GM10248 (cell line): ENCODE measurements around the gene MEFV.
"Not testable (repeated sequence)": the region's sequence is repeated elsewhere in the genome, so short reads cannot be mapped to it uniquely, and the experiment has no call there.

Experiments
- CTCF ChIA-PET: fragments of 300-600 bp; sonication (Branson Sonifier 250); formaldehyde crosslinking; extraction: SDS; loops from one replicate; lab custom pipeline; 2021; ENCODE audit warnings: antibody characterized with exemption; lab: Yijun Ruan, JAX
- POLR2A ChIA-PET: fragments of 350-650 bp; sonication (Branson Sonifier 250); formaldehyde crosslinking; extraction: SDS; loops from one replicate; lab custom pipeline; 2020; ENCODE audit warnings: antibody characterized with exemption; lab: Yijun Ruan, JAX
- DNase-seq: peaks from one replicate; pipeline ENCODE4 v3.0.0; 2012; ENCODE audit errors: extremely low spot score
- CTCF ChIP-seq: IDR thresholded peaks from 2 replicates; pipeline ENCODE4 v1.5.1; 2012; ENCODE audit warnings: mild to moderate bottlenecking, low read depth; ENCODE audit errors: extremely low read depth, missing control alignments, control extremely low read depth

The MEFV gene

GRCh38 chr16:3212567-3212966 is 43.9 kb downstream of the MEFV start:
- DNase-seq, result no peak
- no peak for TF ChIP-seq CTCF
- POLR2A ChIA-PET, result no interaction called here
- CTCF ChIA-PET, result no interaction called here

GRCh38 chr16:3212006-3212405 is 44.4 kb downstream of the MEFV start:
- no peak for DNase-seq
- CTCF ChIA-PET, result interaction anchor here (0.7 kb wide), 1 partner anchor 21 kb away, joined by 3 read pairs; no protein-coding TSS in a partner anchor
- no peak for TF ChIP-seq CTCF
- POLR2A ChIA-PET, result no interaction called here

- POLR2A ChIA-PET, result no interaction called here
- CTCF ChIA-PET, result interaction anchor here (0.6 to 0.9 kb wide), 2 partner anchors 11 to 976 kb away, joined by 3 to 4 read pairs; no protein-coding TSS in a partner anchor
- no peak for TF ChIP-seq CTCF
- DNase-seq, result no peak
Measured at GRCh38 chr16:3207086-3207953, 49.1 kb downstream of the MEFV start.

- POLR2A ChIA-PET, CTCF ChIA-PET, DNase-seq: not testable (repeated sequence)
Measured at GRCh38 chr16:3205939-3206338, 50.5 kb downstream of the MEFV start.

- POLR2A ChIA-PET, result no interaction called here
- CTCF ChIA-PET, result no interaction called here
- no peak for DNase-seq
- no peak for TF ChIP-seq CTCF
Measured at GRCh38 chr16:3202903-3203539, 53.4 kb downstream of the MEFV start.

- CTCF ChIA-PET, result interaction anchor here (0.9 to 1.7 kb wide), 3 partner anchors 11 to 78 kb away, joined by 3 to 6 read pairs (median 3); no protein-coding TSS in a partner anchor
Measured at GRCh38 chr16:3198334-3199072, 57.9 kb downstream of the MEFV start.

GRCh38 chr16:3197694-3198333 is 58.6 kb downstream of the MEFV start:
- CTCF ChIA-PET, result interaction anchor here (1.0 to 1.7 kb wide), 2 partner anchors 12 to 18 kb away, joined by 3 to 6 read pairs; no protein-coding TSS in a partner anchor
- POLR2A ChIA-PET, result not testable (repeated sequence)

More at GRCh38 chr16:3198334-3199072, 57.9 kb downstream of the MEFV start:
- DNase-seq, result no peak
- POLR2A ChIA-PET, result no interaction called here
- no peak for TF ChIP-seq CTCF

More at GRCh38 chr16:3197694-3198333, 58.6 kb downstream of the MEFV start:
- not testable (repeated sequence) for DNase-seq
